Choroid plexus epithelial cell (primary cell): ENCODE measurements around the gene ASIC2.
"Not testable (repeated sequence)": the region's sequence is repeated elsewhere in the genome, so short reads cannot be mapped to it uniquely, and the experiment has no call there.

Experiments used
- DNase-seq: peaks from one replicate; pipeline ENCODE4 v3.0.0-alpha.2; 2010; ENCODE audit warnings: low read depth
- H3K4me3 ChIP-seq: 2 replicates; pipeline ENCODE4 v1.5.1; 2011; ENCODE audit warnings: low read depth, mild to moderate bottlenecking, control low read depth, low read length, moderate library complexity
- TF ChIP-seq, protein P1 (sequence below): conservative IDR thresholded peaks from 2 replicates; pipeline ENCODE4 v1.5.1; 2011; ENCODE audit warnings: low read depth, mild to moderate bottlenecking, control low read depth, inconsistent platforms, low read length, moderate library complexity

Gene ASIC2

DNA sequence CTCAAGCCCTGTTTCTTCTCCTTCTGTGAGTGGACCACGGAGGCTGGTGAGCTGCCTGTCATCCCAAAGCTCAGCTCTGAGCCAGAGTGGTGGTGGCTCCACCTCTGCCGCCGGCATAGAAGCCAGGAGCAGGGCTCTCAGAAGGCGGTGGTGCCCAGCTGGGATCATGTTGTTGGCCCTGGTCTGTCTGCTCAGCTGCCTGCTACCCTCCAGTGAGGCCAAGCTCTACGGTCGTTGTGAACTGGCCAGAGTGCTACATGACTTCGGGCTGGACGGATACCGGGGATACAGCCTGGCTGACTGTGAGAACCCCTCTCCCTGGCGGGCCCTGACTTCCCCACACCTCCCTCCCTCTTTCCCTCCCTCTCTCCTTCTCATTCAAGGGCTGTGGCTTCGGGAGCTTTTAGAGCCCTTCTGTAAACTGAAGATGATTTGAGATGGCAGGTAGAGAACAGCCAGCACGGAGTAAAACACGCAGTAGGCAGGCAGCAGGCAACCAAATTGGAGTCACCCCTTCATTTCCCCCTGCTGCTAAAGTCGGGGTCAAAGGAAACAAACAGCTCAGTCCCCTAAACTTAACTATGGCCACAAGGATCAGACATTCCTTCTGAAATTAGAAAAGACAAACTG is 297.6 kb downstream of the ASIC2 start:
- H3K4me3 ChIP-seq, result no peak overlapping the region
- no peak for DNase-seq
- TF ChIP-seq, protein P1, sequence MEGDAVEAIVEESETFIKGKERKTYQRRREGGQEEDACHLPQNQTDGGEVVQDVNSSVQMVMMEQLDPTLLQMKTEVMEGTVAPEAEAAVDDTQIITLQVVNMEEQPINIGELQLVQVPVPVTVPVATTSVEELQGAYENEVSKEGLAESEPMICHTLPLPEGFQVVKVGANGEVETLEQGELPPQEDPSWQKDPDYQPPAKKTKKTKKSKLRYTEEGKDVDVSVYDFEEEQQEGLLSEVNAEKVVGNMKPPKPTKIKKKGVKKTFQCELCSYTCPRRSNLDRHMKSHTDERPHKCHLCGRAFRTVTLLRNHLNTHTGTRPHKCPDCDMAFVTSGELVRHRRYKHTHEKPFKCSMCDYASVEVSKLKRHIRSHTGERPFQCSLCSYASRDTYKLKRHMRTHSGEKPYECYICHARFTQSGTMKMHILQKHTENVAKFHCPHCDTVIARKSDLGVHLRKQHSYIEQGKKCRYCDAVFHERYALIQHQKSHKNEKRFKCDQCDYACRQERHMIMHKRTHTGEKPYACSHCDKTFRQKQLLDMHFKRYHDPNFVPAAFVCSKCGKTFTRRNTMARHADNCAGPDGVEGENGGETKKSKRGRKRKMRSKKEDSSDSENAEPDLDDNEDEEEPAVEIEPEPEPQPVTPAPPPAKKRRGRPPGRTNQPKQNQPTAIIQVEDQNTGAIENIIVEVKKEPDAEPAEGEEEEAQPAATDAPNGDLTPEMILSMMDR, result no peak

DNA sequence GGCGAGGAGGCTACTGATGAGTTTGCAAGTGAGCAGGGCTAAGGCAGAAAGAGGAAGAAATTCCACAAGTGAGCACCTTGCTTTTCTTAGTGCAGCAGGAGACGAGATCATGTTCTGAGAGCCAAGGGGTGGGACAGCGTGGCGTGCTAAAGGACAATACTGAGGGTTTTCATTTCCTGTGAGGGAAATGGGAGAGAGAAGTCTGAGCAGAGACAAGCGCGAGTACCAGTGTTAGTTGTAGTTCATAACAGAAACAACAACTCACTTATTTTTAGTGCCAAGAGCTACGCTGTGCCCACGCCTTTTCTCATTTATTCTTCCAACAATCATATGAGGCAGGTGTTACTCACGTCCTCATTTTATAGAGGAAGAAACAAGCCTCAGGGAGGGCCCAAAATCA is 299.1 kb downstream of the ASIC2 start:
- no peak overlapping the region for H3K4me3 ChIP-seq
- TF ChIP-seq, protein P1, result no peak
- no peak for DNase-seq

DNA sequence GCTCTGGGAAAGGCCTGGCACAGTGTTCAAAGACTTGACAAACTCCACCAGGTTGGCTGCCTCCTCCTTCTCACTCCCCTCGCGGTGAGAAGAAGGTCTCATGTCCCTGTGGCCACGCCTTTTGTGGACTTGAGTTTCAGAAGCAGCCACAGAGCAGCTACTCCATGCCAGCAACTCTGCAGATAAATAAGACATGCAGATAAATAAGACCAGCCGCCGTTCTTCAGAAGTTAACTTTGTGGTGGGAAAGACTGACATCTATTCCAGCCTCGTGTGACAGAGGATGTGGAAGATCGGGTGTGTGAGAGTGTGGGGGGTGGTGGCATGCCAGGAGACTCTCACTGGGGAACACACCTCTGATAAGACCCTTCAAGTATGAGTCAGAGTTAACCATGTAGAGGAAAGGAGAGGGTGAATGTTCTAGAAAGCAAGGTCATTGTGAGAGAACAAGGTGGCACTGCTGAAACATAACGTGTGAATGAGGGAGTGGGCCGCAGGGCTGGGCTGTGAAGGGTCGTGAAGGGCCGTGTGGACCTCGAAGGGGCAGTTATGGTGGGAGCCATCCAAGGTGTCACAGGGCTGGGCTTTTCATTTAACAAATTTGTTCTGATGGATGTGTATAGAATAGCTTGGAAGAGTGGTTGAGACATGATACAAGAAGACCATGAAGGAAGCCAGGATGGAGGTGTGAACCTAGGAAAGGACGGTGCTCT is 300.6 kb downstream of the ASIC2 start:
- no peak overlapping the region for H3K4me3 ChIP-seq
- DNase-seq, result no peak
- TF ChIP-seq, protein P1, result no peak

DNA sequence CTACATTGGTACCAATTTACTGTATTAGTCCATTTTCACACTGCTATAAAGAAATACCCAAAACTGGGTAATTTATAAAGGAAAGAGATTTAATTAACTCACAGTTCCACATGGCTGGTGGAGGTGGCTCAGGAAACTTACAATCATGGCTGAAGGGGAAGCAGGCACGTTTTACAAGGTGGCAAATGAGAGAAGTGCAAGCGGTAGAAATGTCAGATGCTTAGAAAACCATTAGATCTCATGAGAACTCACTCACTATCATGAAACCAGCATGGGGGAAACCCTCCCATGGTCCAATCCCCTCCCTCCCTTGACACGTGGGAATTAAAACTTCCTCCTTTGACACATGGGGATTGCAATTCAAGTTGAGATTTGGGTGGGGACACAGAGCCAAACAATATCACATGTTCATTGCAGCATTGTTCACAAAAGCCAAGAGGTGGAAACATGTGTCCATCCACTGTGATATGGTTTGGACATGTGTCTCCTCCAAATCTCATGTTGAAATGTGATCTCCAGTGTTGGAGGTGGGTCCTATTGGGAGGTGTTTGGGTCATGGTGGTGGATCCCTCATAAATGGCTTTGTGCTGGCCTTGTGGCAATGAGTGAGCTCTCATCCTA is 304.5 kb downstream of the ASIC2 start:
- TF ChIP-seq, protein P1, result no peak
- DNase-seq, result no peak
- H3K4me3 ChIP-seq, result no peak overlapping the region

DNA sequence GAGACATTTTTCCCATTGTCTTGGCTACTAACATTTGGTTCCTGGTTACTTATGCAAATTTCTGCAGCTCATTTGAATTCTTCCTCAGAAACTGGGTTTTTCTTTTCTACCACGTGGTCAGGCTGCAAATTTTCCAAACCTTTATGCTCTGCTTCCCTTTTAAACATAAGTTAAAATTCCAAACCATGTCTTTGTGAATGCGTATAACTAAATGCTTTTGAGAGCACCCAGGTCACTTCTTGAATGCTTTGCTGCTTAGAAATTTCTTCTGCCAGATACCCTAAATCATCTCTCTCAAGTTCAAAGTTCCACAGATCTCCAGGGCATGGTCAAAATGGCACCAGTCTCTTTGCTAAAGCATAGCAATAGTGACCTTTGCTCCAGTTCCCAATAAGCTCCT is 305.2 kb downstream of the ASIC2 start:
- DNase-seq, H3K4me3 ChIP-seq: not testable (repeated sequence)

DNA sequence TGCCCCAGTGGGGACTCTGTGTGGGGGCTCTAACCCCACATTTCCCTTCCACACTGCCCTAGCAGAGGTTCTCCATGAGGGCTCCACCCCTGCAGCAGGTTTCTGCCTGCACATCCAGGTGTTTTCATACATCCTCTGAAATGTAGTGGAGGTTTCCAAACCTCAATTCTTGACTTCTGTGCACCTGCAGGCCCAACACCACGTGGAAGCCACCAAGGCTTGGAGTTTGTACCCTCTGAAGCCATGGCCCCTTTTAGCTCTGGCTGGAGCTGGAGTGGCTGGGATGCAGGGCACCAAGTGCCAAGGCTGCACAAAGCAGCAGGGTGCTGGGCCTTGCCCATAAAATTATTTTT is 305.7 kb downstream of the ASIC2 start:
- DNase-seq, H3K4me3 ChIP-seq: not testable (repeated sequence)

DNA sequence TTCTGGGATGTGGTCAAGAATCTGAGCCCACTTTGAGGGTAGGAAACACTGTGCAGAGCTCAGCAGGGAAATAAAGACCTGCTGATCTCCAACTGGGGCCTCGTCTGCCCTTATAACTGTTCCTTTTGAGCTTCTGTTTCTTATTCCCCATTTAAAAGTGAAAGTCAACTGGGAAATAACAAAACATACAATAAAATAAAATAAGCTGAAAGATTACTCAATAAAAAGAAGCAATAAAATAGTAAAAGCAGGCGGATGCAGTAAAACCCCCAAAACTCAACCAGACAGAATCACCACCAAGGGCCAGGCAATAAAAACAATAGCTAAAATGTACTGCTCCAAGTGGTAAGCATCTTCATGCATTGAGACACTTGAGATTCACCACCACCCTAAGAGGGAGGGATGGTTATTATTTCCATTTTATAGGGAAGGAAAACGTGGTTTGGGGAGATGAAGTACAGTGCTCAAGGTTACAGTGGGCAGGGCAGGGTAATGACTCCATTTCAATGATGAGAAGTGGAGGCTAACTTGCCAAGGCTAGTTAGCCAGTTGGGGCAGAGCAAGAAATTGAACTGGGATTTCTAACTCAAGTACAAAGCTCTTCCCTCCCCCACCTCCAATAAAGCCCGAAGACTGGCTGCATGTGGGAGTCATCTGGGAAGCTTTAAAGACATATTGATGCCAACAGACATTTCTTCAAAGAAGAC is 307.9 kb downstream of the ASIC2 start:
- DNase-seq, result no peak
- no peak overlapping the region for H3K4me3 ChIP-seq
- TF ChIP-seq, protein P1, result no peak

DNA sequence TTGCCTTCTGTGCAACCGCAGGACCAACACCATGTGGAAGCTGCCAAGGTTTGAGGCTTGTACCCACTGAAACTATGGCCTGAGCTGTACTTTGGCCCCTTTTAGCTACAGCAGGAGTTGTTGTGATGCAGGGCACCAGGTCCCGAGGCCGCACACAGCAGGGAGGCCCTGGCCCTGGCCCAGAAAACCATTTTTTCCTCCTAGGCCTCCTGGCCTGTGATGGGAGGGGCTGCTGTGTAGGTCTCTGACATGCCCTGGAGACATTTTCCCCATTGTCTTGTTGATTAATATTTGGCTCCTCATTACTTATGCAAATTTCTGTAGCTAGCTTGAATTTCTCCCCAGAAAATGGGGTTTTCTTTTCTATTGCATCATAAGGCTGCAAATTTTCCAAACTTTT is 311.5 kb downstream of the ASIC2 start:
- not testable (repeated sequence) for DNase-seq, H3K4me3 ChIP-seq
